GM19328 (cell line): Measurements from ENCODE around the gene ESRP2.
A peak's percentile ranks its signal among the peaks of the same experiment; 100 is the strongest.

Experiments used
- ATAC-seq: cut with Tn5 transposase; IDR thresholded peaks from one replicate; pipeline ENCODE4 v1.9.1; 2021; ENCODE audit warnings: mild to moderate bottlenecking, moderate library complexity; ENCODE audit not compliant: unreplicated experiment

ESRP2 gene

GRCh38 chr16:68242085-68242484 lies 6.2 kb upstream of the ESRP2 start:
- ATAC-seq, result no peak

GRCh38 chr16:68238029-68238345 lies 2.1 kb upstream of the ESRP2 start:
- ATAC-seq, result no peak

- ATAC-seq, result peak; percentile 78
These were observed 1.5 kb upstream of the ESRP2 start for GRCh38 chr16:68237243-68238028.

GRCh38 chr16:68236826-68237242 lies 907 bp upstream of the ESRP2 start:
- no peak for ATAC-seq

- no peak for ATAC-seq
These were observed 354 bp upstream of the ESRP2 start for GRCh38 chr16:68236137-68236825.

- ATAC-seq, result no peak
These were observed 630 bp downstream of the ESRP2 start for GRCh38 chr16:68235108-68235886.

GRCh38 chr16:68234188-68235107 lies 1.5 kb downstream of the ESRP2 start:
- no peak for ATAC-seq

- no peak for ATAC-seq
These were observed 2.1 kb downstream of the ESRP2 start for GRCh38 chr16:68233835-68234187.

- ATAC-seq, result no peak
These were observed 2.7 kb downstream of the ESRP2 start for GRCh38 chr16:68233085-68233834.

GRCh38 chr16:68232335-68232734 lies 3.6 kb downstream of the ESRP2 start:
- no peak for ATAC-seq

- no peak for ATAC-seq
These were observed 4.4 kb downstream of the ESRP2 start for GRCh38 chr16:68231384-68232136.

GRCh38 chr16:68230956-68231355 lies 5.0 kb downstream of the ESRP2 start:
- ATAC-seq, result no peak

GRCh38 chr16:68230176-68230571 lies 5.8 kb downstream of the ESRP2 start:
- no peak for ATAC-seq

- ATAC-seq, result no peak
These were observed 6.3 kb downstream of the ESRP2 start for GRCh38 chr16:68229431-68230175.

GRCh38 chr16:68228652-68229051 lies 7.3 kb downstream of the ESRP2 start:
- ATAC-seq, result no peak

GRCh38 chr16:68227850-68228553 lies 7.9 kb downstream of the ESRP2 start:
- ATAC-seq, result no peak

- no peak for ATAC-seq
These were observed 8.6 kb downstream of the ESRP2 start for GRCh38 chr16:68227183-68227793.

- ATAC-seq, result no peak
These were observed 9.8 kb downstream of the ESRP2 start for GRCh38 chr16:68226116-68226515.
